ENCODE data around the gene EPHA2.

The EPHA2 gene

GRCh38 chr1:16156848-16157495, 1.1 kb upstream of the EPHA2 start:
- no peak overlapping the region for H3K4me3 ChIP-seq (ENCODE audit: low read depth in 1 of 2, low read length in 2 of 2)
- no peaks in the 10 kb centered on the region for H3K79me2 ChIP-seq (ENCODE audit: insufficient read depth, low read length)
- no peaks in the 10 kb centered on the region for H3K36me3 ChIP-seq (ENCODE audit: insufficient read depth, low read length)
- H3K9me3 ChIP-seq (ENCODE audit: insufficient read depth, low read length, severe bottlenecking), result no peaks in the 10 kb centered on the region
- H3K27me3 ChIP-seq (ENCODE audit: insufficient read depth, low read length, poor library complexity), result peaks cover 8% of the 10 kb centered on the region
- peaks cover 9% of the 10 kb centered on the region for H3K4me1 ChIP-seq (ENCODE audit: insufficient read depth, low read length)
- ATAC-seq (ENCODE audit: insufficient read depth, low read depth) (no peak), DNase-seq (no peak)
- H3K4me2 ChIP-seq (ENCODE audit: insufficient read depth, low read length), result no peak overlapping the region
- no peak overlapping the region for H3K27ac ChIP-seq (ENCODE audit: low read length)
- no peak overlapping the region for H2AFZ ChIP-seq (ENCODE audit: low read depth, low read length)
- peaks cover 23% of the 10 kb centered on the region for H4K20me1 ChIP-seq (ENCODE audit: insufficient read depth, low read length)
- TF ChIP-seq EZH2 (IDR thresholded peaks at IDR 0.05; ENCODE audit: borderline replicate concordance, low read depth, low read length, severe bottlenecking) (no peak), CTCF (IDR thresholded peaks at IDR 0.05; ENCODE audit: borderline replicate concordance, extremely low read depth, low read length, poor library complexity, severe bottlenecking) (no peak)
- no peak overlapping the region for H3K9ac ChIP-seq (ENCODE audit: low read depth, low read length)

GRCh38 chr1:16153999-16154673, 1.7 kb downstream of the EPHA2 start:
- peaks cover 16% of the 10 kb centered on the region for H3K4me1 ChIP-seq (ENCODE audit: insufficient read depth, low read length)
- no peaks in the 10 kb centered on the region for H3K36me3 ChIP-seq (ENCODE audit: insufficient read depth, low read length)
- ATAC-seq (ENCODE audit: insufficient read depth, low read depth) (no peak), DNase-seq (no peak)
- no peak overlapping the region for H3K27ac ChIP-seq (ENCODE audit: low read length)
- H3K4me3 ChIP-seq (ENCODE audit: low read depth in 1 of 2, low read length in 2 of 2), result no peak overlapping the region
- H3K9ac ChIP-seq (ENCODE audit: low read depth, low read length), result no peak overlapping the region
- H3K79me2 ChIP-seq (ENCODE audit: insufficient read depth, low read length), result no peaks in the 10 kb centered on the region
- no peaks in the 10 kb centered on the region for H3K9me3 ChIP-seq (ENCODE audit: insufficient read depth, low read length, severe bottlenecking)
- no peak overlapping the region for H3K4me2 ChIP-seq (ENCODE audit: insufficient read depth, low read length)
- H3K27me3 ChIP-seq (ENCODE audit: insufficient read depth, low read length, poor library complexity), result no peaks in the 10 kb centered on the region
- no peak overlapping the region for H2AFZ ChIP-seq (ENCODE audit: low read depth, low read length)
- peaks cover 35% of the 10 kb centered on the region for H4K20me1 ChIP-seq (ENCODE audit: insufficient read depth, low read length)
- TF ChIP-seq EZH2 (IDR thresholded peaks at IDR 0.05; ENCODE audit: borderline replicate concordance, low read depth, low read length, severe bottlenecking) (no peak), CTCF (IDR thresholded peaks at IDR 0.05; ENCODE audit: borderline replicate concordance, extremely low read depth, low read length, poor library complexity, severe bottlenecking) (no peak)

- H2AFZ ChIP-seq (ENCODE audit: low read depth, low read length), result no peak overlapping the region
- ATAC-seq (ENCODE audit: insufficient read depth, low read depth), result no peak
- no peak for DNase-seq
- no peak overlapping the region for H3K9ac ChIP-seq (ENCODE audit: low read depth, low read length)
- H3K79me2 ChIP-seq (ENCODE audit: insufficient read depth, low read length), result no peaks in the 10 kb centered on the region
- TF ChIP-seq CTCF (IDR thresholded peaks at IDR 0.05; ENCODE audit: borderline replicate concordance, extremely low read depth, low read length, poor library complexity, severe bottlenecking) (no peak), EZH2 (IDR thresholded peaks at IDR 0.05; ENCODE audit: borderline replicate concordance, low read depth, low read length, severe bottlenecking) (no peak)
- peaks cover 16% of the 10 kb centered on the region for H3K4me1 ChIP-seq (ENCODE audit: insufficient read depth, low read length)
- no peaks in the 10 kb centered on the region for H3K27me3 ChIP-seq (ENCODE audit: insufficient read depth, low read length, poor library complexity)
- no peaks in the 10 kb centered on the region for H3K36me3 ChIP-seq (ENCODE audit: insufficient read depth, low read length)
- no peak overlapping the region for H3K4me2 ChIP-seq (ENCODE audit: insufficient read depth, low read length)
- peaks cover 38% of the 10 kb centered on the region for H4K20me1 ChIP-seq (ENCODE audit: insufficient read depth, low read length)
- H3K9me3 ChIP-seq (ENCODE audit: insufficient read depth, low read length, severe bottlenecking), result no peaks in the 10 kb centered on the region
- H3K27ac ChIP-seq (ENCODE audit: low read length), result no peak overlapping the region
- H3K4me3 ChIP-seq (ENCODE audit: low read depth in 1 of 2, low read length in 2 of 2), result no peak overlapping the region
Measured at GRCh38 chr1:16153096-16153998, 2.5 kb downstream of the EPHA2 start.

Measured in DND-41 (cell line).